Tibial nerve (tissue), 4 donors: Measurements from ENCODE around the gene IFT57. TPM values are rescaled to one million over a fixed set of nuclear protein-coding genes. Genes with fewer than 3 reads are reported as not detected.

ENCODE experiments used
- DNase-seq, 2 donors: peaks; one replicate each; pipeline ENCODE4 v3.0.0-alpha.2; 2019; ENCODE audit warnings: low spot score in 2 of 2
- H3K27ac ChIP-seq, 4 donors: fragments of 200-600 bp; sonication (generic) in 3 of 4; one replicate each; pipeline ENCODE4 v1.5.1; 2017 to 2019; ENCODE audit warnings: mild to moderate bottlenecking in 1 of 4
- H3K27me3 ChIP-seq, 2 donors: fragments of 200-600 bp; sonication (generic) in 1 of 2; one replicate each; pipeline versions ENCODE4 v1.5.1 to v1.6.0; 2017 to 2019
- H3K36me3 ChIP-seq, 3 donors: fragments of 200-600 bp; sonication (generic); one replicate each; pipeline ENCODE4 v1.5.1; 2018 to 2019
- H3K4me1 ChIP-seq, 4 donors: fragments of 200-600 bp; sonication (generic) in 3 of 4; one replicate each; pipeline ENCODE4 v1.5.1; 2017 to 2019
- H3K4me3 ChIP-seq, 4 donors: fragments of 200-600 bp; sonication (generic) in 3 of 4; one replicate each; pipeline ENCODE4 v1.5.1; 2017 to 2019; ENCODE audit warnings: mild to moderate bottlenecking in 1 of 4, moderate library complexity in 1 of 4
- H3K9me3 ChIP-seq, 4 donors: fragments of 200-600 bp; sonication (generic) in 3 of 4; one replicate each; pipeline ENCODE4 v1.5.1; 2017 to 2019
- EP300 ChIP-seq, 2 donors: sonication (generic); formaldehyde crosslinking; IDR thresholded peaks; one replicate each; pipeline ENCODE4 v1.6.1; 2017; ENCODE audit warnings: antibody characterized with exemption in 2 of 2, mild to moderate bottlenecking in 1 of 2
- POLR2A ChIP-seq, 2 donors: fragments of 450-650 bp; IDR thresholded peaks; one replicate each; pipeline ENCODE4 v1.6.1; 2017; ENCODE audit warnings: antibody characterized with exemption in 2 of 2, mild to moderate bottlenecking in 2 of 2, moderate library complexity in 2 of 2
- WGBS, 2 donors: methylation state at CpG; one replicate each; pipeline ENCODE4 v1.1.5; 2018; 5-methylcytosine and 5-hydroxymethylcytosine counted together
- total RNA-seq, 4 donors: library from RNA; depleted of rRNA; stranded (reverse); fragments of >200 nt; gene quantifications; one replicate each; pipeline ENCODE4 v1.1.0, GENCODE V29; 2016
- TF ChIP-seq, protein P1 (sequence below), 5 experiments: fragments of 200-600 bp in 3 of 5; fragments of 450-650 bp in 2 of 5; sonication (generic) in 3 of 5; IDR thresholded peaks; one replicate each; pipeline ENCODE4 v1.5.1; 2016 to 2019; ENCODE audit warnings: antibody characterized with exemption in 5 of 5, mild to moderate bottlenecking in 3 of 5, moderate library complexity in 2 of 5

IFT57 gene
- total RNA-seq, 4 donors from 2014 or later = 49.6 to 97.1 (median 63.5) TPM

DNA sequence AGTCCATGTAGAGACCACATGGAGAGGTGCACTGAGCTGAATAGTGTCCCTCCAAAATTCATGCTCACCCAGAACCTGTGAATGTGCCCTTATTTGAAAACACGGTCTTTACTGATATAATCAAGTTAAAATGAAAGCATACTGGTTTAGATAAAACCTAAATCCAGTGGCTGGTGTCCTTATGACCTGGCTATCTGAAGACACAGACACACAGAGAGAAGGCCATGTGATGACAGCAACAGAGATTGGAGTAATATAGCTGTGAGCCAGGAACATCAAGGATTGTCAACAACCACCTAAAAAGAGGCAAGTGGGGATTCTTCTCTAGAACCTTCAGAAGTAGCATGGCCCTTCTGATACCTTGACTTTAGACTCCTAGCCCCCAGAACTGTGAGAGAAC is 76.6 kb downstream of the IFT57 start:
- TF ChIP-seq POLR2A (IDR thresholded peaks at IDR 0.05) (no peak), EP300 (IDR thresholded peaks at IDR 0.05) (no peak)
- TF ChIP-seq, protein P1, sequence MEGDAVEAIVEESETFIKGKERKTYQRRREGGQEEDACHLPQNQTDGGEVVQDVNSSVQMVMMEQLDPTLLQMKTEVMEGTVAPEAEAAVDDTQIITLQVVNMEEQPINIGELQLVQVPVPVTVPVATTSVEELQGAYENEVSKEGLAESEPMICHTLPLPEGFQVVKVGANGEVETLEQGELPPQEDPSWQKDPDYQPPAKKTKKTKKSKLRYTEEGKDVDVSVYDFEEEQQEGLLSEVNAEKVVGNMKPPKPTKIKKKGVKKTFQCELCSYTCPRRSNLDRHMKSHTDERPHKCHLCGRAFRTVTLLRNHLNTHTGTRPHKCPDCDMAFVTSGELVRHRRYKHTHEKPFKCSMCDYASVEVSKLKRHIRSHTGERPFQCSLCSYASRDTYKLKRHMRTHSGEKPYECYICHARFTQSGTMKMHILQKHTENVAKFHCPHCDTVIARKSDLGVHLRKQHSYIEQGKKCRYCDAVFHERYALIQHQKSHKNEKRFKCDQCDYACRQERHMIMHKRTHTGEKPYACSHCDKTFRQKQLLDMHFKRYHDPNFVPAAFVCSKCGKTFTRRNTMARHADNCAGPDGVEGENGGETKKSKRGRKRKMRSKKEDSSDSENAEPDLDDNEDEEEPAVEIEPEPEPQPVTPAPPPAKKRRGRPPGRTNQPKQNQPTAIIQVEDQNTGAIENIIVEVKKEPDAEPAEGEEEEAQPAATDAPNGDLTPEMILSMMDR (IDR thresholded peaks at IDR 0.05) = no peak
- DNase-seq = no peak
- 78 to 90% methylated on average over 1 of the region's 1 CpG for WGBS, 2 donors
- H3K9me3 ChIP-seq = peaks cover 0 to 12% (median 0%) of the 10 kb centered on the region in 4 donors
- H3K27ac ChIP-seq = no peak overlapping the region
- no peak overlapping the region for H3K4me3 ChIP-seq
- H3K36me3 ChIP-seq = no peaks in the 10 kb centered on the region
- no peaks in the 10 kb centered on the region for H3K27me3 ChIP-seq
- no peaks in the 10 kb centered on the region for H3K4me1 ChIP-seq

DNA sequence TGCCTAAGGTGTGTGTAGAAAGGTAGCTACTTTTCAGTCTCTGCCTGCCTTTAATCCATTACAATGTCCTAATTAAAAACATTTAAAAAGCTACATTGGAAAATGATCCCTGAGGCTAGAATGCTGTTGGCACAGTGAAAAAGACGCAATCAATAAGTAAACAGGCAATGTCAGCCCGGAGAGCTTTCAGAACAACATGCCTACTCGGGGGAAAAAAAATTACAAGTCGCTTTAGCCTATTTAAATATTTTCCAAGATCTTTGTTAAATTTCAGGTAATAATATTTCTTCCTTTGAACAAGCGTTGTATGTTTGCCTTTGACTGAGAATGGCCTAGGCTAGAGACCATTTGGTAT is 84.8 kb downstream of the IFT57 start:
- H3K27me3 ChIP-seq = no peaks in the 10 kb centered on the region
- DNase-seq = no peak
- H3K4me1 ChIP-seq = no peaks in the 10 kb centered on the region
- H3K36me3 ChIP-seq = no peaks in the 10 kb centered on the region
- H3K27ac ChIP-seq = no peak overlapping the region
- H3K4me3 ChIP-seq = no peak overlapping the region
- 87 to 91% methylated on average over 5 of the region's 5 CpGs for WGBS, 2 donors
- H3K9me3 ChIP-seq = no peaks in the 10 kb centered on the region
- TF ChIP-seq EP300 (IDR thresholded peaks at IDR 0.05) = no peak

GRCh38 chr3:108136561-108137459 is 85.4 kb downstream of the IFT57 start:
- WGBS, 2 donors = 80 to 83% methylated on average over 13 of the region's 13 CpGs
- no peaks in the 10 kb centered on the region for H3K36me3 ChIP-seq
- TF ChIP-seq POLR2A (IDR thresholded peaks at IDR 0.05) (no peak), EP300 (IDR thresholded peaks at IDR 0.05) (no peak)
- TF ChIP-seq, protein P1 (IDR thresholded peaks at IDR 0.05) = no peak

GRCh38 chr3:108134555-108134880 is 87.7 kb downstream of the IFT57 start:
- Histone ChIP-seq H3K27me3 (no peaks in the 10 kb centered on the region), H3K36me3 (no peaks in the 10 kb centered on the region), H3K9me3 (no peaks in the 10 kb centered on the region), H3K27ac (no peak overlapping the region), H3K4me1 (no peaks in the 10 kb centered on the region), H3K4me3 (no peak overlapping the region)
- no peak for DNase-seq
- 70 to 76% methylated on average over 1 of the region's 1 CpG for WGBS, 2 donors
- TF ChIP-seq, protein P1 (IDR thresholded peaks at IDR 0.05) = no peak
- TF ChIP-seq POLR2A (IDR thresholded peaks at IDR 0.05) = no peak
- TF ChIP-seq EP300 (IDR thresholded peaks at IDR 0.05) = no peak

More at GRCh38 chr3:108136561-108137459, 85.4 kb downstream of the IFT57 start:
- Histone ChIP-seq H3K4me1 (no peaks in the 10 kb centered on the region), H3K27ac (no peak overlapping the region), H3K9me3 (no peaks in the 10 kb centered on the region), H3K27me3 (no peaks in the 10 kb centered on the region), H3K4me3 (no peak overlapping the region)
- no peak for DNase-seq

DNA sequence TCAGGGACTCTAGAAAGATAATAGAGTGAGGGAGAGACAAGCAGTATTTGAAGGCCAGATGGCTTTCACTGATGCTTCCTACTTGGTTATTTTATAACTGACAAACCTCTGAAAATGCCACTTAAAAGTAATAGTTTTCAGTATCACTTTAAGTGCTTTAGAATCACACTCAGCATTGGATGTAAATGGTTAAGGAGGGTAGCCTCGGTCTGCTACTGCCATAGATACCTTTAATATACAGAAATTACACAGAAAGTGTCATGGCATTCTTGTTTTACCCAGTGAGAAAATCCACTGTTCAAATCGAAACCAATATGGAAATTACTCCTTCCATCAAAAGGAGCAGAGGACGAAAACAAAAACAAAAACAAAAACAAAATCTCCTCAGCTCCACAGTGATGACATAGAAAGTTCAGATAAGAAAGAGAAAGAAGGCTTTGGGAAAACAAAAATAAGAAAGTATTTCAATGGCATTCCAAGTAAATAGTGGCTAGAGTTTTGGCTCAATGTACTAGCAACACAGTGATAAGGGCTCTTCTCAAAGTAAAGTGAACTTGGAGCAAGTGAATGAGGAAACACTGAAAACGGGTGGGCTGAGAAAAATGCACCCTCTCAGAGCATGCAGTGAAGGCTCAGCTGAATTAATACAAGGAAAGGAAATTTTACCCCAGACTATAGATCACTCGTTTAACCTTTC is 88.2 kb downstream of the IFT57 start:
- 54 to 60% methylated on average over 5 of the region's 5 CpGs for WGBS, 2 donors

More for the DNA sequence above, 88.2 kb downstream of the IFT57 start:
- TF ChIP-seq EP300 (IDR thresholded peaks at IDR 0.05) (no peak), POLR2A (IDR thresholded peaks at IDR 0.05) (no peak)
- TF ChIP-seq, protein P1 (IDR thresholded peaks at IDR 0.05) = no peak
- Histone ChIP-seq H3K27me3 (no peaks in the 10 kb centered on the region), H3K36me3 (no peaks in the 10 kb centered on the region), H3K9me3 (no peaks in the 10 kb centered on the region), H3K27ac (no peak overlapping the region), H3K4me3 (no peak overlapping the region), H3K4me1 (no peaks in the 10 kb centered on the region)
- no peak for DNase-seq
